ENCODE data around the gene KRTAP12-2.
A peak's percentile ranks its signal among the peaks of the same experiment; 100 is the strongest.

KRTAP12-2 gene

DNA sequence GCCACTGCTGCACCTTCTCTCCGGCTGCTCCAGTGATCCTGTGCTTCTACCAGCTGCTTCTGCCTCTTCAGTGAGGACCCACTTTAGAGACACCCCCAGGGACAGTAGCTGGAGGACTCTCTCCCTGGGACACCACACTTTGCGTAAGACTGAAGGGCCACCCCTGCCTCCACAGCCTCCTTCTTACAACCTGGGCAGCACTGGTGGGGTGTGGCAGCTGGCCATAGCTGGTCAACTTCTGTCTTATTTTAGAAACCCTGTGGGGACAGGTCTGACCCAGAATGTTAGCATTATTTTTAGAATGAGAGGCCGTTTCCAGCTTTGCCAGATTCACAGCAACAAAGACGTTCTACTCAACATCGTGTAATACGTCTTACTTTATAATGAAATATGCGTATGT lies 41.0 kb downstream of the KRTAP12-2 start:
- DNase-seq: no peak

DNA sequence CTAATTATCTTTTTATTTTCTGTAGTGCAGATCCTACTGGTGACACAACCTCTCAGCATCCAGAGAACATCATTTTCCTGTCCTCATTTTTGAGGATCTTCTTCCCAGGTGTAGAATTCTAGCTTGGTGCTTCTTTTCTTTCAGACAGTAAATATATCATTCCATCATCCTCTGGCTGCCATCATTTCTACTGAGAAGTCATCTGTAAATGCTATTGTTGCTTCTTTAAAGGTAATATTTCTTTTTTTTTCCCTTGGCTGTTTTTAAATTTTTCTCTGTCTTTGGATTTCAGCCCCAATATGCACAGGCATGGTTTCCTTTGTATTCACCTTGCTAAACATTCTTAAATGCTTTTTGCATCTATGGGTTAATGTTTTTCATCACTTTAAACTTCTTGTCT lies 43.2 kb downstream of the KRTAP12-2 start:
- no peak for DNase-seq

DNA sequence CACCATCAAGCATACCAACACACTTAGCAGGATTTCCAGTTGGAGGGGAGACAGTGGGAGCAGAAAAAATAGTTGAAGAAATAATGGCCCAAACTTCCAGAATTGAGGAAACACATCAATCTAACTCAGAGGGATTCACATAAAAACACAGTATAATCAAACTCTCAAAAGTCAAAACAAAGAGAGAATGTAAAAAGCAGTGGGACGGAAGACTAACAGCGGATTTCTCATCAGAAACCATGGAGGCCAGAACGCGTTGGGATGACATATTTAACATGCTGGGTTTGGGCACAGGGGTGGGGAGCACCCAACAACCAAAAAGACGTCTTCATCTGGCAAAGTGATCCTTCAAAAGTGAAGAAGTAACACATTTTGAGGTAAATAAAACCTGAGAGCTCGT lies 46.8 kb downstream of the KRTAP12-2 start:
- no peak for DNase-seq

DNA sequence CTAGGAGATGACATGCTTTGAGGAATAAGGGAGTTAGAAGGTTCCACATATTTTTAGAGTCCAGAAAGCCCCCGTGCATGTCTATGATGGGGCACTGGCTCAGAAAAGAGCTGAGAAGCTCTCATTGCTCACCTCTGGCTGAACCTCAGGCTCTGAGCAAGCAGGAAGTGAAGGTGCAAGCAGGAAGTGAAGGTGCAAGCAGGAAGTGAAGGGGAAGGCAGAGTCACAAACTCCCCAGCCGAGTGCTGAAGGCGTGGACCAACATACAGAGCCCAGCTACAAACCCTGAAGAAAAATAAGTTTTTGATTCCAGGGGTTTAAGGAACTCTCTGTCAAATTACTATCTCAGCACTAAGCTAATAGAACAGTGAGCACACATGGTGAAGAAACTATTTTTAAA lies 47.8 kb downstream of the KRTAP12-2 start:
- peak; percentile 62 for DNase-seq

DNA sequence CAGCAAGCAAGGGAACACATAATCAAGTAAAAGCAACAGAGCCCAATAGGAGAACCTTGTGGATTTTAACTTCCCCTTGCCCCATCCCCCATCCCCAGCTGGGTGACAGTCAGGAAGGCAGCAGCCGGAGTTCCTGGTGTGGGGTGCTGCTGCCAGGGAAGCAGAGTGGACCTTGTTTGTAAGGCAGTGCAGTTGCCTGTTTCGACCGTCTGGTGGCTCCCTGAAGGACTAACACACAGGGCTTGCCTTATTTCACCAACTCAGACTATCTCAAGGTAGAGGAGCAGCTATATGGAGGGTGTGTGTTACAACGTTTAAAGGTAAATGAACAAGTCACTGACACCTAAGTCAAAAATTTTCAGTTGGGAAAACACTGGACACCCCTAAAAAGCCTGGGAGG lies 48.2 kb downstream of the KRTAP12-2 start:
- DNase-seq: no peak

DNA sequence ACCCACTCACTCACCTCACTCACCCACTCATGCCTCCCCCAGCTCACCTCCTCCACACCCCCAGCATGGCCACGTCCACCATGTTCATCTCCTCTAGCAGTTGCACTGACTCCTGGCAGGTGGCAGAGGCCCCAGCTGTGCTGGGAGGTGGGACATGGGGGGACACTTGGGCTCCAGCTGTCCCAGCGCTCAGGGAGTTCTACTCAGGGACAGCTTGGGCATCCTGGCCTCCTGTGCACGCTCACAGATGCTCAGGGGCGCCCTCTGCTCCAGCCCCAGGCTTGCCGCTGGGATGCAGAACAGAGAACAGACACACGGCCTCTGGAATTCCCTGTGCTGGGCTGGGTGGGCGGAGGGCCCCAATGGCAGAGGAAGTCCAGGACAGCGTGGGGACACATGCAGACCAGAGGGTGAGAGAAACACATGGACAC lies 49.6 kb downstream of the KRTAP12-2 start:
- no peak for DNase-seq

DNA sequence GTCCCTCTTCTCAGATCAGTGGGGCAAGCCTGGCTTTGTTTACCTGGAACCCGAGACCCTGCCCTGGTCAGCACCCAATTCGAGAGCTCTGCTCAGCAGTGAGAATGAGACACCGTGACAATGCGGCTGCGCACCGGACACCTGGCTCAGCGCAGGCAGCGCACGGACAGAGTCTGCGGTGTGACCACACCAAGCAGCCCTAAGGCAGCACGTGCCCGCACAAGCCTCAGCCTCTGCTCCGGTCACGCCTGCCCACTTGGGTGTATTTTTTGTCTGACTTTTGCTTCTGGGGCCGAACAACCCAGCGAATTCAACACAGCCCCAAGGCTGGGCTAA lies 50.2 kb downstream of the KRTAP12-2 start:
- DNase-seq: no peak
